SK-N-SH (cell line): ENCODE measurements around the gene SLC22A4. TPM values are rescaled to one million over a fixed set of nuclear protein-coding genes. Genes with fewer than 3 reads are reported as not detected.

ENCODE experiments used
- CTCF ChIA-PET: fragments of 300-600, 350-600 bp; formaldehyde crosslinking; extraction: SDS; loops from one replicate; lab custom pipeline; 2021; lab: Yijun Ruan, JAX
- POLR2A ChIA-PET: fragments of 350-600 bp; sonication (Branson Sonifier 250); formaldehyde crosslinking; extraction: SDS; loops from one replicate; lab custom pipeline; 2020; ENCODE audit warnings: antibody characterized with exemption, inconsistent platforms; lab: Yijun Ruan, JAX
- DNase-seq: peaks from one replicate; pipeline ENCODE4 v3.0.0; 2012
- H2AFZ ChIP-seq: fragments of 200-600 bp; sonication (generic); 2 replicates; pipeline ENCODE4 v1.8.1; 2016; ENCODE audit warnings: antibody characterized with exemption, mild to moderate bottlenecking, low read depth
- H3F3A ChIP-seq: fragments of 200-600 bp; sonication (generic); replicated peaks from 2 replicates; pipeline ENCODE3; 2016; ENCODE audit warnings: antibody characterized with exemption, mild to moderate bottlenecking; ENCODE audit not compliant: insufficient read depth
- H3K27ac ChIP-seq, 2 experiments: fragments of 200-500 bp in 1 of 2; fragments of 200-600 bp in 1 of 2; sonication (Bioruptor generic) in 1 of 2; sonication (generic), shearing (Covaris generic) in 1 of 2; 2 replicates each; pipeline versions ENCODE4 v1.5.1 to v1.6.1; 2014 to 2016; ENCODE audit warnings: low read depth in 2 of 2, inconsistent platforms in 1 of 2, low read length in 1 of 2, mild to moderate bottlenecking in 1 of 2, mixed read lengths in 1 of 2
- H3K27me3 ChIP-seq: fragments of 200-600 bp; sonication (generic), shearing (Covaris generic); 2 replicates; pipeline ENCODE4 v1.6.1; 2016; ENCODE audit warnings: mixed run types; ENCODE audit not compliant: insufficient read depth
- H3K36me3 ChIP-seq, 2 experiments: fragments of 200-500 bp in 1 of 2; fragments of 200-600 bp in 1 of 2; sonication (Bioruptor generic) in 1 of 2; sonication (generic) in 1 of 2; replicated peaks in 1 of 2; 2 replicates each; pipeline versions ENCODE3 to v1.5.1; 2014 to 2016; ENCODE audit warnings: low read length in 1 of 2, mild to moderate bottlenecking in 1 of 2; ENCODE audit not compliant: insufficient read depth in 2 of 2, control insufficient read depth in 1 of 2
- H3K4me1 ChIP-seq, 2 experiments: fragments of 200-500 bp in 1 of 2; fragments of 200-600 bp in 1 of 2; sonication (Bioruptor generic) in 1 of 2; sonication (generic), shearing (Covaris generic) in 1 of 2; 2 replicates each; pipeline versions ENCODE4 v1.5.1 to v1.6.1; 2014 to 2016; ENCODE audit warnings: low read depth in 1 of 2, low read length in 1 of 2, mixed run types in 1 of 2; ENCODE audit not compliant: insufficient read depth in 2 of 2, control insufficient read depth in 1 of 2
- H3K4me2 ChIP-seq: fragments of 200-600 bp; sonication (generic), shearing (Covaris generic); 2 replicates; pipeline ENCODE4 v1.6.1; 2017; ENCODE audit warnings: mixed run types
- H3K4me3 ChIP-seq, 2 experiments: fragments of 200-500 bp in 1 of 2; fragments of 200-600 bp in 1 of 2; sonication (Bioruptor generic) in 1 of 2; sonication (generic), shearing (Covaris generic) in 1 of 2; 2 replicates each; pipeline versions ENCODE4 v1.5.1 to v1.8.1; 2014 to 2016; ENCODE audit warnings: low read depth in 2 of 2, inconsistent platforms in 1 of 2, low read length in 1 of 2, mild to moderate bottlenecking in 1 of 2, mixed read lengths in 1 of 2, moderate library complexity in 1 of 2
- H3K79me2 ChIP-seq: fragments of 200-600 bp; sonication (generic); 2 replicates; pipeline ENCODE4 v1.8.1; 2017; ENCODE audit warnings: mild to moderate bottlenecking; ENCODE audit not compliant: insufficient read depth
- H3K9ac ChIP-seq: fragments of 200-600 bp; sonication (generic); 2 replicates; pipeline ENCODE4 v1.6.1; 2017; ENCODE audit warnings: mixed run types
- H3K9me2 ChIP-seq: fragments of 200-600 bp; sonication (generic); 2 replicates; pipeline ENCODE4 v1.6.1; 2017; ENCODE audit warnings: mixed run types
- H3K9me3 ChIP-seq: fragments of 200-600 bp; sonication (generic); 2 replicates; pipeline ENCODE4 v1.6.1; 2017; ENCODE audit warnings: mixed run types, mild to moderate bottlenecking, moderate library complexity
- H4K20me1 ChIP-seq: fragments of 200-600 bp; sonication (generic); 2 replicates; pipeline ENCODE4 v1.6.1; 2017; ENCODE audit warnings: mild to moderate bottlenecking, mixed run types; ENCODE audit not compliant: insufficient read depth
- EZH2phosphoT487 ChIP-seq: fragments of 200-600 bp; sonication (generic); IDR thresholded peaks from 2 replicates; pipeline ENCODE4 v1.6.1; 2017; ENCODE audit warnings: low read depth, mixed run types, mild to moderate bottlenecking, antibody characterized with exemption, moderate library complexity, borderline replicate concordance
- FOSL2 ChIP-seq: IDR thresholded peaks from 2 replicates; pipeline ENCODE4 v1.4.0; 2012; ENCODE audit warnings: low read depth, mild to moderate bottlenecking, moderate library complexity, borderline replicate concordance
- FOXJ3 ChIP-seq: sonication (generic); formaldehyde crosslinking; IDR thresholded peaks from 2 replicates; pipeline ENCODE4 v1.5.1; 2020; ENCODE audit warnings: mild to moderate bottlenecking, missing genetic modification reagents
- MXI1 ChIP-seq: IDR thresholded peaks from 2 replicates; pipeline ENCODE4 v1.6.1; 2012; ENCODE audit warnings: mild to moderate bottlenecking, low read depth, low read length, improper control_type of control experiment
- POLR2AphosphoS5 ChIP-seq: IDR thresholded peaks from 2 replicates; pipeline ENCODE4 v1.6.1; 2012; ENCODE audit warnings: low read depth, low read length
- WGBS: methylation state at CpG from one replicate; pipeline ENCODE4 v1.1.6; 2017; ENCODE audit warnings: low lambda C conversion rate; 5-methylcytosine and 5-hydroxymethylcytosine counted together
- polyA plus RNA-seq, 3 experiments: library from polyadenylated mRNA; depleted of rRNA; stranded (reverse); fragments of >200 nt; gene quantifications; 2 replicates each; pipeline ENCODE4 v1.2.3, GENCODE V29; 2012
- TF ChIP-seq, protein P1 (sequence below): IDR thresholded peaks from 2 replicates; pipeline ENCODE4 v1.4.0; 2012; ENCODE audit warnings: low read depth, borderline replicate concordance

SLC22A4 gene
- polyA plus RNA-seq, 1 of the 3 experiments (the other 2 are of a cell fraction) = 3.3 TPM

GRCh38 chr5:132261881-132262845, 32.0 kb upstream of the SLC22A4 start:
- H3K4me1 ChIP-seq = peaks cover 51 to 85% of the 10 kb centered on the region in 2 experiments
- peaks cover 0 to 18% of the 10 kb centered on the region in 2 experiments for H3K36me3 ChIP-seq
- no peak overlapping the region for H3K4me3 ChIP-seq
- ChIA-PET CTCF (interaction anchor here (0.7 to 4.2 kb wide), 5 partner anchors 11 to 673 kb away, joined by 3 to 23 read pairs (median 3); no protein-coding TSS in a partner anchor), POLR2A (no interaction called here)
- H3K4me2 ChIP-seq = 0 out of 2 replicates have a peak overlapping the region, but pooled peaks have one; percentile 98
- WGBS = 91% methylated on average over 5 of the region's 7 CpGs
- no peaks in the 10 kb centered on the region for H4K20me1 ChIP-seq
- peak overlapping the region in 1 of 2 experiments; percentile 92; a peak in 2 of 4 replicates for H3K27ac ChIP-seq
- H3K79me2 ChIP-seq = peaks cover 25% of the 10 kb centered on the region
- no peaks in the 10 kb centered on the region for H3K27me3 ChIP-seq
- no peak overlapping the region for H2AFZ ChIP-seq
- DNase-seq = no peak
- no peak overlapping the region for H3K9ac ChIP-seq
- H3K9me2 ChIP-seq = no peaks in the 10 kb centered on the region
- peaks cover 13% of the 10 kb centered on the region for H3F3A ChIP-seq
- no peak for TF ChIP-seq EZH2phosphoT487
- no peak for TF ChIP-seq MXI1
- no peaks in the 10 kb centered on the region for H3K9me3 ChIP-seq

GRCh38 chr5:132262882-132263547, 31.2 kb upstream of the SLC22A4 start:
- ChIA-PET POLR2A (no interaction called here), CTCF (interaction anchor here (0.7 to 4.2 kb wide), 4 partner anchors 10 to 674 kb away, joined by 3 to 23 read pairs (median 4); no protein-coding TSS in a partner anchor)
- peak overlapping the region in 1 of 2 experiments; percentile 92; a peak in 3 of 4 replicates for H3K27ac ChIP-seq
- 85% methylated on average over 2 of the region's 2 CpGs for WGBS
- DNase-seq = no peak
- no peak overlapping the region for H2AFZ ChIP-seq
- H3K9ac ChIP-seq = peak overlapping the region; percentile 18; the same call in 1 of the 2 replicates
- no peaks in the 10 kb centered on the region for H3K27me3 ChIP-seq
- peaks cover 54 to 84% of the 10 kb centered on the region in 2 experiments for H3K4me1 ChIP-seq
- H3K4me2 ChIP-seq = peak overlapping the region; percentile 47
- no peaks in the 10 kb centered on the region for H4K20me1 ChIP-seq
- no peak overlapping the region for H3K4me3 ChIP-seq
- peaks cover 0 to 19% of the 10 kb centered on the region in 2 experiments for H3K36me3 ChIP-seq
- H3K9me2 ChIP-seq = no peaks in the 10 kb centered on the region
- H3K79me2 ChIP-seq = peaks cover 23% of the 10 kb centered on the region
- TF ChIP-seq, protein P1, sequence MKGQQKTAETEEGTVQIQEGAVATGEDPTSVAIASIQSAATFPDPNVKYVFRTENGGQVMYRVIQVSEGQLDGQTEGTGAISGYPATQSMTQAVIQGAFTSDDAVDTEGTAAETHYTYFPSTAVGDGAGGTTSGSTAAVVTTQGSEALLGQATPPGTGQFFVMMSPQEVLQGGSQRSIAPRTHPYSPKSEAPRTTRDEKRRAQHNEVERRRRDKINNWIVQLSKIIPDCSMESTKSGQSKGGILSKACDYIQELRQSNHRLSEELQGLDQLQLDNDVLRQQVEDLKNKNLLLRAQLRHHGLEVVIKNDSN = no peak
- no peak for TF ChIP-seq FOXJ3 (CRISPR knock-in tag)
- no peak for TF ChIP-seq POLR2AphosphoS5
- TF ChIP-seq FOSL2 = no peak
- H3F3A ChIP-seq = peaks cover 13% of the 10 kb centered on the region
- no peaks in the 10 kb centered on the region for H3K9me3 ChIP-seq
